Measurements from ENCODE around the gene PNPLA3.

The PNPLA3 gene

DNA sequence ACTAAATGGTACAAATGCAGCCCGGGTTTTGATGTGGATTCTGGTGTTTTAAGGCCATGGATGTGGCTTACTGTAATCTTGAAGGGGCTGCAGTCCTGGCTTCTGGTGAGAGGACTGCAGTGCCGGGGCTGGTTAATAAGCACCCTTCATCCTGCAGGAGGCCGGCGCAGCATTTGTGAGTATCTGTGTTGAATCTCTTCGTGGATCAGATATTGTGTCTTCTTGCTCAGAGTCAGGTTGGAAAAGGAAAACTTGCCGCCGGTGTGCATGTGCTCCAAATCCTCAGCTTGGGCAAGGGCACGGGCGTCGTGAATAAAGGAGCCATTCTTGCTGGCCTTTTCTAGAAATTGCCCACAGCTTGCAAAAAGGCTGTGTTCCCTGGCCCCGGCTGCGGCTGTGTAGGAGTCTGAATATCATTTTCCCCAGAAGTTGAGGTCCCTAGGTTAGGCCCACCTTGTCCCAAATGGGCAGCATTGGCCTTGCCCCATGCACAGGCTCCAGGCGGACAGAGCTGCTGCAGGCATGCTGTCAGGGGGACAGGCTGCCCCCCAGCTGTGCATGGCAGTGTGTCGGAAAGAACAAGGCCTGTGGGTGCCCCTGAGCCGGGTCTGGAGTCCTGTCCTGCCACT, 71.6 kb downstream of the PNPLA3 start:
- Mint-ChIP-seq H3K4me3 (peak overlapping the region; percentile 84), H3K9me3 (no peaks in the 10 kb centered on the region), H3K36me3 (ENCODE audit: low read depth) (peaks cover 51% of the 10 kb centered on the region), H3K27ac (peak overlapping the region; percentile 17), H3K4me1 (ENCODE audit: low read depth) (peaks cover 34% of the 10 kb centered on the region), H3K27me3 (no peaks in the 10 kb centered on the region)

- Mint-ChIP-seq H3K9me3 (no peaks in the 10 kb centered on the region), H3K4me3 (peak overlapping the region; percentile 84), H3K36me3 (ENCODE audit: low read depth) (peaks cover 48% of the 10 kb centered on the region), H3K4me1 (ENCODE audit: low read depth) (peaks cover 34% of the 10 kb centered on the region), H3K27ac (peak overlapping the region; percentile 92), H3K27me3 (no peaks in the 10 kb centered on the region)
These were observed 72.2 kb downstream of the PNPLA3 start for GRCh38 chr22:43995798-43996169.

DNA sequence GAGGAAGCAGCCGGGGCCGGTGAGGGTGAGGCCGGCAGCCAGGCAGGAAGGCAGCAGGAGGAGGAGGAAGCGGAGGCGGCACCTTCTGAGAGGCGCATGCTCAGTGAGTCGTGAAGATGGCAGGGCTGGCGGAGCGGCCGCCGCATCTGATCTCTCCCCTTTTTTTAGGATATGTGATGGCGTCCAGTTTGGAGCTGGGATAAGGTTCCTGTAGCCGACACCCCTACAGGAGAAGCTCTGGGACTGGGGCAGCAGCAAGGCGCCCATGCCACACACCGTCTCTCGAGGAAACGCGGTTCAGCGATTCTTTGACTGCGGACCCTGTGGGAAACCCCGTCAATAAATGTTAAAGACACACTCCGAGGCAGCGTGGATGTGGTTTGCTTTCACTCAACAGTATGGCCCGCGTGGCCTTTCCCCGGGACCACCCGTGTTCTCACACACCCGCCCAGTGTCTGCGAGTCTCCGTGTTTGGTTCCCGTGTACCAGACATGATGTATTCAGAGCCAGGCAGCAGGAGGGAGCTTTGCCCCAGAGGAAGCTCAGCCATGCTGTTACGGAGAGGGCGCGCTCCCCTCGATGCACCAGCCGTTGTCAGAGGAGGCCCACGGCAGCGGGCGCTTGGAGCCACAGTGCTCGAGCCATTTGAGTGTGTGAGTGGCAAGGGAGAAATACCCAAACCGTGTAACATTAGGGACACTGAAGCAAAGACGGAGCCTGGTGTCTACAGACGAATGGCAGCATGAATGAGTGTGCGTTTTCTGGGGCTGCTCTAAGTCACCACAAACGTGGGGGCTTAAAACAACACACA, 72.8 kb downstream of the PNPLA3 start:
- peaks cover 34% of the 10 kb centered on the region for H3K4me1 Mint-ChIP-seq (ENCODE audit: low read depth)
- H3K4me3 Mint-ChIP-seq: peak overlapping the region; percentile 84
- H3K36me3 Mint-ChIP-seq (ENCODE audit: low read depth): peaks cover 49% of the 10 kb centered on the region
- no peaks in the 10 kb centered on the region for H3K9me3 Mint-ChIP-seq
- H3K27ac Mint-ChIP-seq: peak overlapping the region; percentile 92
- H3K27me3 Mint-ChIP-seq: no peaks in the 10 kb centered on the region

DNA sequence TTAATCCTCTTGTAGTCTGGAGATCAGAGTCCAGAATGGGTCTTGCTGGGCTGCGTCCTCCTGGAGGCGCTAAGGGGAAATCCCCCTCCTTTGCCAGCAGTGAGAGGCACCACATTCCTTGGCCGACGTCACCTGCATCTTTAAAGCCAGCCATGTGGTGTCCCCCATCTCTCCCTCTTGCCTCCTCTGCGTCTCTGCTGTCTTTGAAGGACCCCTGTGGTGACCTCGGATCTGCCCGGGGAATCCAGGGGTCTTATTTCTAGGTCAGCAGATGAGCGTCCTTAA, 73.3 kb downstream of the PNPLA3 start:
- H3K4me3 Mint-ChIP-seq: peak overlapping the region; percentile 84
- peaks cover 34% of the 10 kb centered on the region for H3K4me1 Mint-ChIP-seq (ENCODE audit: low read depth)
- H3K36me3 Mint-ChIP-seq (ENCODE audit: low read depth): peaks cover 48% of the 10 kb centered on the region
- H3K27me3 Mint-ChIP-seq: no peaks in the 10 kb centered on the region
- H3K27ac Mint-ChIP-seq: peak overlapping the region; percentile 61
- no peaks in the 10 kb centered on the region for H3K9me3 Mint-ChIP-seq
